Measurements from ENCODE around the gene KLC3.
"Not testable (repeated sequence)": the region's sequence is repeated elsewhere in the genome, so short reads cannot be mapped to it uniquely, and the experiment has no call there.

KLC3 gene

GRCh38 chr19:45320997-45321775, 19.4 kb upstream of the KLC3 start:
- no peak for DNase-seq (ENCODE audit: low spot score)

DNA sequence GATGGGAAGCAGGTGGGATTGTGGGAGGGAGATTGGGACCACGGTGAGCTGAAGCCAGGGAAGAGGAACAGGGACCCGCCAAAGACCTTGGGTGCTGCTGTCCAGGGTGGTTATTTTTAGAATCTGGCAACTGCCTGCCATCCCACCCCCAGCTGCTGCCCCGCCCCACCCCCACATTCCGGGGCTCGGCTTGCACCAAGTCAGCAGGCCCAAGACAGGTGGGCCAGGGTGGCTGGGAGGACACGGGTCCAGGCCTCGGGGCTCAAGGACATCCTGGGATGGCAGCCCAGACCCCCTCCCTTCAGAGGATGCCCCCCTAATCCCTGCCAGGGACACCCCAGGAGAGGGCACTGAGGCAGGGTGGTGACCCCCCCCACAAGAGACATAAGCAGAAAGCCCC, 18.7 kb upstream of the KLC3 start:
- DNase-seq (ENCODE audit: low spot score) = no peak

GRCh38 chr19:45322311-45322710, 18.2 kb upstream of the KLC3 start:
- peak; percentile 66 for DNase-seq (ENCODE audit: low spot score)

DNA sequence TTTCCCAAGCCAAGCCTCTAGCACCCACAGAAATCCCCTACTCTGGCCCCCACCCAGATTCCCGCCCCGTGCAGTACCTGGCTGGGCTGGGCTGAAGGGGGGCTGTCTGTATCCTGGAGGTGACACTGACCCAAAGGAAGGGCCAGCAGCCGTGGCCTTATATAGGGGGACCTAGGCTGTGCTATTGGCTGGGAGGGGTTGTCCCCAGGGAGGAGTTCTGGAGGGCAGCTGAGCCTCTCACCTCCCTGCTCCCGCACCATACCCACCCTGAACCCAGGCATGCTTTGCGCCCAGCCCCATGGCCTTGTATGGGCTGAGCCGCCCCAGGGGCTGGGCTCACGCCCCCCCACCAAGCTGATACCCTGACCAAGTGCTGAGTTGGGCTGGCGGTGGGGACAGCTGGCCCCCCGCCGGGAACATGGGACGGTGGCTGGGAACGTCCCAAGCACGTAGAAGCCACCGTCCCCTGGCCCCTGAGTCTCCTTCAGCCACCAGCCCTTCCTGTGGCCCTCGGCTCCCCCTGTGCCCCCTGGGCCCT, 17.7 kb upstream of the KLC3 start, which contains the start of gene CKM:
Gene CKM, minus strand, starts transcription at position 132 of the 538 bp plus-strand sequence. CDS start 3,162 bp downstream, outside the sequence.
- no peak for DNase-seq (ENCODE audit: low spot score)

GRCh38 chr19:45323671-45324081, 16.9 kb upstream of the KLC3 start:
- no peak for DNase-seq (ENCODE audit: low spot score)

DNA sequence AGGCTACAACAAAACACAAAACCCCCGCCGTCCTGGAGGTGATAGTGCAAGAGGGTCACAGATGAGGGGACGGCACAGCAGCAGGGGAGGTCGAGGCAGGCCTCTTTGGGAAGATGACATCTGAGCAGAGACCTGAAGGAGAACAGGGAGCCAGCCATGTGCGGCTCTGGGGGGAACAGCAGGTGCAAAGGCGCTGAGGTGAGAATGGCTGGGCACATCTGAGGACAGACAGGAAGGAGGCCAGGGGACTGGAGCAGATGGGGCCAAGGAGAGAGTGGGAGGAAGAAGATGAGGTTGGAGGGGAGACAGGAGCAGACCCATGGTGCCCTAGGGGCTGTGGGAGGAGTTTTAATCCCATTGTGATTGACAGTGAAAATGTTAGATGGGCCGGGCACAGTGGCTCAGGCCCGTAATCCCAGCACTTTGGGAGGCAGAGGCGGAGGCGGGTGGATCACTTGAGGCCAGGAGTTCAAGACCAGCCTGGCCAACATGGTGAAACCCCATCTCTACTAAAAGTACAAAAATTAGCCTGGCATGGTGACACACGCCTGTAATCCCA, 16.1 kb upstream of the KLC3 start:
- DNase-seq (ENCODE audit: low spot score) = no peak

DNA sequence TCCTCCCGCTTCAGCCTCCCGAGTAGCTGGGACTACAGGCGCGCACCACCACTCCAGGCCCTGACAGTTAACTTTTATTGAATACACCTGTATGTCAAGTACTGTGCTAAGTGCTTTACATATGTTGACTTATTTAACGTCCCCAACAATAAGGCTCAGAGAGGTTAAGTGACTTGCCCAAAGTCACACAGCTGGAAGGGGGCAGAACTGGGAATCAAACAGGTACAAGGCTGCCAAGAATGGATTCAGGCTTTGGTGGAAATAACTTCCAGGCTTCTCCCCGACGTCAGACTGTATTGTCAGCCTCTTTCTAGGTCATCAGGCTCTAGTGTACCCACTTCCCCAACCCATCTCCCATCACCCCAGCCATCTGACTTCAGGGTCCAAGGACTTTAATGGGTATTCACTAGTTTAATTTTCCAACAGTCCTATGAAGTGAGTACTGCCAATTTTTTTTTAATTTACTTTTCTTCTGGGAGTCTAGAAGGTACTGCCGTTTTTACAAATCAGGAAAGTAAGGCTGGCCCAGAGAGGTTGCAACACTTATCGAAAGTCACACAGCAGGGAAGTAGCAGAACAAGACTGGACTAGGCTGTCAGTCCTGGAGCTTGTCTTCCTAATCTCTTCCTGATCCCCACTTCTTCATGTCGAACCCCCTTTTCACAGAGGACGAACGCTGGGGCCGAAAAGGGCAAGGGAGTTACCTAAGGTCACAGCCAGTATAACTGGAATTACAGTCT, 13.0 kb upstream of the KLC3 start:
- no peak for DNase-seq (ENCODE audit: low spot score)

DNA sequence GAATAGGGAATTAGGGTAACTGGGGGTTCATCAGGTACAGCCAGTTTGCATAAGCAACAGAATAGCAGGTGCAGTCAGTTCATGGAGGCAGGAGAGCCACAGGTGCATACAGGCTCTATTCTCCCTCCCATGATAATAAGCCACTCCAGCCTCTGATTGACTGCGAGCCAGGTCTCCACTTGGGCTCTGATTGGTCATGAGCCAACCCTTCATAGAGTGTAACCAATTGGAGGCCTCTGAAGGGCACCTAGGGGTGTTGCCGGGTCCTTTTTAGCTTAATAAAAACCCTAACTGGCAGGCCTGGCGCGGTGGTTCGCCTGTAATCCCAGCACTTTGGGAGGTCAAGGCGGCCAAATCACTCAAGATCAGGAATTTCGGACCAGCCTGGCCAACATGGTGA, 9.1 kb upstream of the KLC3 start:
- no peak for DNase-seq (ENCODE audit: low spot score)

GRCh38 chr19:45333609-45334303, 6.8 kb upstream of the KLC3 start:
- DNase-seq (ENCODE audit: low spot score) = no peak

DNA sequence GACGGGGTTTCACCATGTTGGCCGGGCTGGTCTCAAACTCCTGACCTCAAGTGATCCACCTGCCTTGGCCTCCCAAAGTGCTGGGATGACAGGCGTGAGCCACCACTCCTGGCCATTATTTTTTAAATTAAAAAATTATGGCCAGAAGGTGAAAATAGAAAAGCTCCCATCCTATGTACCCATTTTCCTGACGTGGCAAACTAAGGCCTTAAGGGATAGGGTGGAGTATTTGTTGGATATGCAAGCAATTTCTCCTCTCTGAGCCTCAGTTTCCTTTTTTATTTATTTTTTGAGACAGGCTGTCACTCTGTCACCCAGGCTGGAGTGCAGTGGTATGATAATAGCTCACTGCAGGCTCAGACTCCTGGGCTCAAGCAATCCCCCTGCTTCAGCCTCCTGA, 5.7 kb upstream of the KLC3 start:
- not testable (repeated sequence) for DNase-seq (ENCODE audit: low spot score)

DNA sequence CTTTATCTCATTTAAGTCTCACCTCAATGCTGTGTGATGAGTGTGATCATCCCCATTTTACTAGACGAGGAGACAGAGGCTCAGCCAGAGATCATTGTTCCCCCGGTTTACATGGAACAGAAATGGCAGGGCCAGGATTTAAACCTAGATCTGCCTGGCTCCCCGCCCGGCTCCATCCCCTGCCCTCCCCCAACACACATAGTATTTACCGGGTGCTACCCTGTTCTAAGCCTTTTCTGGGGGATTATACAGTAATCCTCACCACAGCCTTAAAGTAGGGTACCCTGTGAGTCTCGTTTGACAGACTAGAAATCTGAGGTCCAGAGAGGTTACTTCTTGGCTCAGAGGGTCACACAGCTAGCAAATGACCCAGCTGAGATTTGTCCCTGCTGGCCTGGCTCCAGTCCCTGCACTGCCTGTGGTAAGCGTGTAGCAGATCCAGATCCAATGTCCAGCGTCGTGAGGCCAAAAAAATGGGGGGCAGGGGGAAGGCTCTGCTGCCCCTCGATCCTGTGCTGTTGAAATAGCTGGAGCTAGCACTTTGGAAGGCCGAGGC, 3.8 kb upstream of the KLC3 start:
- DNase-seq (ENCODE audit: low spot score) = peak; percentile 77

DNA sequence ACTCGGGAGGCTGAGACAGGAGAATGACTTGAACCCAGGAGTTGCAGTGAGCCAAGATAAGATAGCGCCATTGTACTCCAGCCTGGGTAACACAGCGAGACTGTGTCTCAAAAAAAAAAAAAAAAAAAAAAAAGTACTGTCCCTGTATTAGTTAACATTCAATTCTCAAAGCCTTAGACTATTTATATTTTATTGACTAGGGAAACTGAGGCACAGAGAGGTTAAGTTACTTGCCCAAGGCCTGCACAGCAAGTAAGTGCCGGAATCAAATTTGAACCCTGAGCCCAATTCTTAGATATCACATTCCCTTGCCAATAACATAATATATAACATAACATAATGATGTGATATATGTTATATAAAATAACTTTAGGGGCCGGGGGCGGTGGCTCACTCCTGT, 921 bp upstream of the KLC3 start:
- no peak for DNase-seq (ENCODE audit: low spot score)

GRCh38 chr19:45340899-45341453, 426 bp downstream of the KLC3 start:
- DNase-seq (ENCODE audit: low spot score) = no peak

GRCh38 chr19:45342911-45343310, 2.4 kb downstream of the KLC3 start:
- DNase-seq (ENCODE audit: low spot score) = no peak

DNA sequence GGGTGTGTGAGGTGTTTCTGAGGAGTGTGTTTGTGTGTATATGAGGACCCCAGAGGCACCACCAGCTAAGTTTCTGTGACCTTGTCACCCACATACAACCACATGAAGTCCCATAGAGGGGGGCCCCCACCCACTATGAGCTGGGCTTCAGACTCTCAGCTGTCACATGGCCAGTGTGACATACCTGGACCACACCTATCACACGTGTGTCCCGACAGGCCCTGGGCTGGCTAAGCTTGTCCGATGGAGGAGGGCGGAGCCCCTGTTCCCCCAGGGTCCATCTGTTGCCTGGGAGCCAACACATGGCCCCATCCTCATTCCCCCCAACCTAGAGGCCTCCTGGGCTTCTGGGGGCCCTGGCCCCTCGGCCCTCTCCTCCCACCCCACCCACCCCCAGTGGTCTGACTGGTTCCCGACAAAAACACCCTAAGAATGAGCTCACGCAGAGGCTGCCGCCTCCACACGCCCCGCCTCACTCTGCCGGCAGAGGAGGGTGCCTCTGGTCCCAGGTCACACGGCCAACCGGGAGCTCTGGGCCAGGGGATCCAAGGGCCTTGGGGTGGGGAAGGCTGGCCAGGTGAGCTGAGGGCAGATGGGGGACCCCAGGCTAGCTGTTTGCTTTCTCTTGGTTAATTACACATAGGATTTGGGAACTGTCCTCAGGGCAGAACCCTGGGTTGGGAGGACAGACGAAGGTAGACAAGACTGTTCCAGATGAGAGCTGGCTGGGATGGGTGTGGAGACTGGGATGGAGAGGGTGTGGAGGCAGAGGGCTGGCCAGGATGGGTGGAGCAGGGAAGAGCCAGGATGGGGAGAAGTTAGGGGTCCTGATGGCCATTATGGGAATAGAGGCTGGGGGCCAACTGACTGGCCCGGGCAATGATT, 4.3 kb downstream of the KLC3 start:
- no peak for DNase-seq (ENCODE audit: low spot score)

DNA sequence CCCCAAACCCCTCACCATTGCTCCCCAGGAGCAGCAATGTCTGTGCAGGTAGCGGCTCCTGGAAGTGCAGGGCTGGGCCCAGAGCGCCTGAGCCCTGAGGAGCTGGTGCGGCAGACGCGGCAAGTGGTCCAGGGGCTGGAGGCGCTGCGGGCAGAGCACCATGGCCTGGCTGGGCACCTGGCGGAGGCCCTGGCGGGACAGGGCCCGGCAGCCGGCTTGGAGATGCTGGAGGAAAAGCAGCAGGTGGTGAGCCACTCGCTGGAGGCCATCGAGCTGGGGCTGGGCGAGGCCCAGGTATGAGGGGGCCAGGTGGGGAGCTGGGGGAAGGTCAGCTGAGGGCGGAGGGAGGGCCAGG, 4.9 kb downstream of the KLC3 start:
- DNase-seq (ENCODE audit: low spot score) = no peak

DNA sequence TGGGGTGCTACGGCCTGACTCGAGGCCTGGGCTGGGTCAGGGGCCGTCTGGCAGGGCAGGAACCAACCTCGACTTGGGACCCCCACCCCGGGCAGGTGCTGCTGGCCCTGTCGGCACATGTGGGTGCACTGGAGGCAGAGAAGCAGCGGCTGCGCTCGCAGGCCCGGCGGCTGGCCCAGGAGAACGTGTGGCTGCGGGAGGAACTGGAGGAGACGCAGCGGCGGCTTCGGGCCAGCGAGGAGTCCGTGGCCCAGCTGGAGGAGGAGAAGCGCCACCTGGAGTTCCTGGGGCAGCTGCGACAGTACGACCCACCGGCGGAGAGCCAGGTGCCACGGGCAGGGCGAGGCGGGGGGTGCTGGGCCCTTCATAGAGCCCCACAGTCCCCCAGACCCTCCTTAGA, 5.9 kb downstream of the KLC3 start:
- DNase-seq (ENCODE audit: low spot score) = no peak

GRCh38 chr19:45347570-45348366, 7.2 kb downstream of the KLC3 start:
- no peak for DNase-seq (ENCODE audit: low spot score)

GRCh38 chr19:45348367-45349125, 8.0 kb downstream of the KLC3 start:
- peak; percentile 39 for DNase-seq (ENCODE audit: low spot score)

Measured in D341Med (cell line).